Activated CD4-positive, alpha-beta T cell treated with anti-CD3 and anti-CD28 coated beads, Interleukin-2, Interleukin-4, amounts not matched to agents 100 ng/mL and 50 ng/mL, durations not matched to agents 16 hours and 8 hours (primary cell): ENCODE data around the gene ATG4D.
A peak's percentile ranks its signal among the peaks of the same experiment; 100 is the strongest.

Experiments used
- DNase-seq: peaks from one replicate; pipeline ENCODE4 v3.0.0-alpha.2; 2020; ENCODE audit warnings: low spot score

Gene ATG4D

DNA sequence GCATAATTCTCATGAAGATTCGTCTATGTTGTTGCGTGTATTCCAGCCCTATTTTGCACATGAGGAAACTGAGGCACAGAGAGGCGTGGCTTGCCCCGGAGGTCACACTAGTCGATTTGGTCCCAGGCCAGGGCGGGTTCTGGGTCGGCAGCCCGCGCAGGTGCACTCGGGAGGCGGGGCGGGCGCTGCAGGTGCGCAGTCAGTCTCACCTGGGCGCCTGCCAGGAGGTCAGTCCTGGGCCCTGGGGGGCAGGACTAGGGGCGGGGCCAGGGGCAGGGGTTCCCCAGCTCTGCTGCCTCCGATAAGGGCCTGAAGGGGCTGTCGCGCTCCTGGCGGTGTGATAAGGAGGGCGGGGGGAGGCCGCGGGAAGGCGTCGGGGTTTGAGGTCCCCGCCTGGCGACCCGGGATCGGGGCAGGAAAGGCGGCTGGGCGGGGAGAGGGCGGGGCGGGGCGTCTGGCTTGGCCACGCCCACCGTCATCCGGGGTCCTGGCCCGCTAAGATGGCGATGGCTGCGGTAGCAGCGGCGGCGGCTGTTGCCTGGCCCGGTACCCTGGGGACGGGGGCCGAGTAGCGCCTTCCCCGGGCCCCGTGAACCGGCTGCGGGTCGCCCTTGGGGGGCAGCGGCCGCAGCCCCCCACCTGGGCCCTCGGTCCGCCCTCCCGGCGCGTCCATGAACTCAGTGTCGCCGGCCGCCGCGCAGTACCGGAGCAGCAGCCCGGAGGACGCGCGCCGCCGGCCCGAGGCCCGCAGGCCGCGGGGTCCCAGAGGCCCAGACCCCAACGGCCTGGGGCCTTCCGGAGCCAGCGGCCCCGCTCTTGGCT lies at the start of gene ATG4D:
ATG4D (plus strand) TSS at position 485 of the 822 bp plus-strand sequence; CDS start at position 672, 187 bp downstream.
- DNase-seq = peak; percentile 68

DNA sequence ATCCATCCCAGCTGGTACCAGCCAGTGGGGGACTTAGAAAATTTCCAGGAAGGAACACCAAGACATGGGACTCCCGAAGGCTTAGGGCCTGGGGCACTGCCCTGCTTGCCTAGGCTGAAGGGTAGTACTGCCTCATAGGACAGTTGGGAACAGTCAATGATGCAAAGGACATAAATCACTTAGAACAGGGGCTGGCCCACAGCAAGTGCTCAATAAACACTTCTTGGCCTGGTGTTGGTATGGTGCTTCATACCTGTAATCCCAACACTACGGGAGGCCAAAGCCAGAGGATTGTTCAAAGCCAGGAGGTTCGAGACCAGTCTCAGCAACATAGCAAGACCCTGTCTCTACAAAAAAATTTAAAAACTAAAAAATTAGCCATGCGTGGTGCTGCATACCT lies 46.3 kb upstream of the ATG4D start:
- no peak for DNase-seq

DNA sequence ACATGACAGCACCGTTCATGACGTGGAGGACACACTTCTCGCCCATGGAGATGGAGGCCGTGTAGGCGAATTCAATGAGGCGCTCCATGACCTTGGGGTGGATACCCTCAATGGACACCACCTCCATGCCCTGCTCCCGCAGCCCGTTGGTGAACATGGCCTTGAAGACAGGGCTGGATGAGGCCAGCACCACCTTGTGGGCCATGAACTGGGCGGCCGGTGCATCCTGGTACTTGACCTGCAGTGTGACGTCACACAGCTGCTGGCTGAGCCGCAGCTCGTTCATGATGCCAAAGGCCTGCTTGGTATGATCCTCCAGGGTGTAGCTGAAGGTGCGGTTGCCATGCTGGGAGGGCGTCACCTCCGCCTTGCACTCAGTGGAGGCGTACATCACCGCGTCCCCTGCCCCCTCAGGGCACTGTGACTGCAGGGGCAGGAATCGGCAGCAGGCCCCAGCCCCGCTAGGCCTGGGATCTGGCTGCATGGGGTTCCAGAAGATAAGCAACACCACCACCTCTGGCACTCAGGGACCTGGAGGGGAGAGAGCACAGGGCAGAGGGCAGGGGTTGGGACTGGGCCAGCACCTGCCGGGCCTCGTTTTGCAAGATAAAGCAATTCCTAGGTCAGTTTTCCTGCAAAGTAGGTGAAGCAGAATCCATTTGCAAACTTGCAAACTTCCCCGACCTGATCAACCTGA lies 44.0 kb upstream of the ATG4D start:
- DNase-seq = no peak

DNA sequence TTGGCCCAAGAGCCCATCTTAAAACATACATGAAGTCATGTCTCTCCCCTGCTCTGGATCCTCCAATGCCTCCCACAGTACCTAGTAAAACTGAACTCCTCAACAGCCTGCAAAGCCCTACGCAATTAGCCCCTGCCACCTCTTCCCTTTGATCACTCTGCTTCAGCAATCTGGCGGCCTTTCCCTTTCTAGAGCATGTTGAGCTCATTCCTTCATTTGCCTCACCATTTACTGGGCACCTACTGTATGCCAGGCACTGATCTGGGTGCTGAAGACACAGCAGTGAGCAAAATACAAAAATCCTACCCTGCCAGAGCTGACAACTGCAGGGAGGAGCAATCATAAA lies 43.5 kb upstream of the ATG4D start:
- no peak for DNase-seq

DNA sequence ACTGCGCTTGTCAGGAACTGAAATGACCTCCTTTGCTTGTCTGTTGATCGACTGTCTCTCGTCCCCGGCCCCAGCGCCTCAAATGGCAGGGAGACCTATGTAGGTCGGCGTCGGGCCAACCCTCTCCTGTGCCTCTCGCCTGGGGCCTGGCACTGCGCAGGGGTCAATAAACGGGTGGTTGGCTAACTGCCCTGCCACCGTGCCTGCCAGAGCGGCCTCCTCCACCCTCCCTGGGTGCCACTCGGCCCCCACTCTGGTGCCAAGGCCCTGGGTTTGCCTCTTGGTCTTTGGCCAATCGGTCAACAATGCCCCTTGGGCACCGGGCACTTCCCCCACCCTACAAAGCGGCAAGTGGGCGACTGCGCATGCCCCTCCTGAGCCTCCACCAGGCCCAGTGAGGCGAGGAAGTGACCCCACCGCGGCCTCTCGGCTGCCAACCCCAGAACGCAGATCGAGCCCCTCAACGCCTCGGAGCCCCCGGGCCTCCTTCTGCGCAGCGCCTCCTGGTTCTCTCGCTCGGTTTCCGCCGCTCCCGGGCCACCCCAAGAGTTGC lies 41.7 kb upstream of the ATG4D start:
- DNase-seq = peak; percentile 52

DNA sequence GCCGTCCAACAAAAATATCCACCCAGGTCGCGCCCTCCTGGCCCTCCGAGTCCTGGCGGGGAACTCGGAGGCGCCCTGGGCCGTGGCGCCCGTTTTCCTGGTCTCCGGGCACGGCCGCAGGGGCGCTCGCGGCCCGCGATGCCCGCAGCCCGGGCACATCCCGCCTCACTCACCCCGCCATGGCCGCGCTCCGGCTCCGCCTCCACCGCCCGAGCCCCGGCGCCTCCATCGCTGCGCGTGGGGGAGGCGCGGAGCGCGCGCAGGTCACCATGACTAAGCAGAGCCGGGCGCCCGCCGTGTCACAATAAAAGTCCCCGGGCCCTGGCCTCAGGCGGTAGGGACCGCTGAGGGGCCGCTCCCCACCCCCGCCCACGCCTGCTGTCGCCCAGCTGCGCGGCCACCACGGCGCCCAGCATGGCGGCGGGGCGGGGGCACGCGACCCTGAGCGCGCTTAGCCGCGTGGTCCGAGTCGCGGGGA lies 41.1 kb upstream of the ATG4D start:
- DNase-seq = peak; percentile 95

DNA sequence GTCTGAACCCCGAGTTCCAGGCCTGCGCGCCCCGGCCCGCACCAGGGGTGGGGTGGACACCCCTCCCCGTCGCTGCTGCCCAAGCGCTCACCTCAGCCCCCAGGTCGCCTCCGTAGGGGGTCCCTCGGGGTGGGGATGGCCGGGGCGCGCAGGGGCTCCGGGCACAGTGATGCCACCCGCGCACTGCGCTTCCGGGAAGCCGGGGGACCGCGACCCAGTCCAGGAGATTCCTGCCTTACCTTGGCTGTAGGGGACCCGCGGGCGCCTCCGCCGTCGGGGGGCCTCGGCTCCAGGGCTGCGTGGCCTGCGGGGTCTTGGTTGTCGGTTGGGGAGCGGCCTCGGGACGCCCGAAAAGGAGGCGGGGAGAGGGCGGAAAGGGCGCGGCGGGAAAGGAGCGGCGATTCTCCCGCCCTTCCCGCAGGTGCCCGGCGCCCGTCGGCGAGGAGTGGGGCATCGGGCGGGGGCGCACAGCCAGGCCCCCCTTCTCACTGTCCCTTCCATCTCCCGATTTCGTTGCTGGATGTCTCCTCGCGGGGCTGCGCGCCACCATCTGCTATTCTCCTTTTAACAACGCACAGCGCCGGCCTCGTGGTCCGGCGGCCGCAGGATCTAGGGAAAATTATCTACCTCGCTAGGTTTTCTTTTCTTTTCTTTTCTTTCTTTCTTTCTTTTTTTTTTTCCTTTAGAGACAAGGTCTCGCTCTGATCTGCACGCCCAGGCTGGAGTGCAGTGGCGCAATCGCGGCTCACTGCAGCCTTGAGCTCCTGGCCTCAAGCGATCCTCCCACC lies 40.5 kb upstream of the ATG4D start, which contains the start of gene KEAP1:
KEAP1 (minus strand) TSS at position 355 of the 788 bp plus-strand sequence. CDS start 3,323 bp downstream, outside the sequence.
- DNase-seq = peak; percentile 37

DNA sequence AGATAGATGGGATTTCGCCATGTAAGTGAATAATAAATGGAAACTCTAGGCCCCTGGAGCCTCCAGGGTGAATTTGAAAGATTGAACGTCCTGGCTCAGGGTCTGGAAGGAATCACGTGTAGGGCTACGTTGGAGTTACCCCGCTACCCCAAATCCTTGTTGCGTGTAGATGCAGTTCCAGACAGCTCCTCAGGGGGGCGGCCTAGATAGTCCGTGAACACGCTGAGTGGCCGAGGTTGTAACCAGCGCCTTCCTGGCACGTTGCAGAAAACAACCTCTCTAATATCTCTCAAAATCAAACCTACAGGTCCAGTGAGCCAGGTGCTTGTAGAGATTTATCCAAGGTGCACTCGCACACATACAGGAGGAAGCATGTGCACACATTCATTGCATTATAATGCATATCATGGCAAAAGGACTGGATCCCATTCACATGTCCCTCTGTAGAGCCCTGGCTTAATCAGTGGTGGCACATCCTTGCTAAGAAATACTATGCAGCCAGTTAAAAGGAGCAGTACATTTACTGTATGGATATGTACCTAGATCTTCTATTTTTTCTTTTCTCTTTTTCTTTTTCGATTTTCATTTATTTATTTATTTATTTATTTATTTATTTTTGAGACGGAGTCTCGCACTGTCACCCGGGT lies 38.0 kb upstream of the ATG4D start:
- peak; percentile 87 for DNase-seq

DNA sequence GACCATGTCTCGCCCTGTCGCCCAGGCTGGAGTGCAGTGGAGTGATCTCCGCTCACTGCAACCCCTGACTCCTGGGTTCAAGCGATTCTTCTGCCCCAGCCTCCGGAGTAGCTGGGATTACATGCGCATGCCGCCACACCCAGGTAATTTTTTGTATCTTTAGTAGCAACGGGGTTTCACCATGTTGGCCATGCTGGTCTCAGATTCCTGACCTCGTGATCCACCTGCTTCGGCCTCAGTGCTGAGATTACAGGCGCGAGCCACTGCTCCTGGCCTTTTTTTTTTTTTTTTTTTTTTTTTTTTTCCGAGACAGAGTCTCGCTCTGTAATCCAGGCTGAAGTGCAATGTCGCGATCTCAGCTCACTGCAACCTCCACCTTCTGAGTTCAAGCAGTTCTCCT lies 35.7 kb upstream of the ATG4D start:
- no peak for DNase-seq

DNA sequence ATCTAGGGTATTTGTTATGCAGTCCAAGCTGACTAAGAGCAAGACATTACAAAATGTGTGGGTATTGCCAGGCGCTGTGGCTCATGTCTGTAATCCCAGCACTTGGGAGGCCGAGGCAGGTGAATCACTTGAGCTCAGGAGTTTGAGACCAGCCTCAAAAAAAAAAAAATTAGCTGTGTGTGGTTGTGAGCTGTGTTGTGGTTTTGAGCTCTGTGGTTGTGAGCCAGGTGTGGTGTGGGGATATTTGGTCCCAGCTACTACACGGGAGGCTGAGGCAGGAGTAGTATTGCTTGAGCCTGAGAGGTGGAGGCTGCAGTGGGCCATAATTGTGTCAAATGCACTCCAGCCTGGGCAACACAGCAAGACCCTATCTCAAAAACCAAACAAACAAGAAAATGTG lies 35.0 kb upstream of the ATG4D start:
- DNase-seq = peak; percentile 41

DNA sequence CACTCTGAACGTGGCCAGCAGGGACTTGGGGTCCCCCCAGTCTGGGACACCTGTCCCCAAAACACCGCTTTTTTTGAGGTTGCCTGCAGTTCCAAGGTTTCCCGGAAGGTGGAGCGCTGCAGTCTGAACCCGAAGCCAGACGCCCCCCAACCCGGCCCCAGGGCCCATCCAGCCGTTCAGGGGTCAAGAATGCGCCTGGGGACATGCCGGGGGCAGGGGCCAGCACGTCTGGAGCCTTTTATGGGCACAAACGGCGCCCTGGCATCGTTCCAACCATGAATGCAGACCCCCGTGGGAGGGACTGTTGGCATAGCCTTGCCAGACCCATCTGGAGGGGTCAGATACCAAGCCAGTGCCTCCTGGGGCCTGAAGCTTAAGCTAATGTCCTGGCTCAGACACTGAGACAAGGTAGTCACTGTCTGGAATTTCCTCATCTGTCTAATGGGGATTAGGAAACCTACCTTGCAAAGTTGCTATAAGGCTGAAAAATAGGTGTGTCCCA lies 33.4 kb upstream of the ATG4D start:
- peak; percentile 45 for DNase-seq

DNA sequence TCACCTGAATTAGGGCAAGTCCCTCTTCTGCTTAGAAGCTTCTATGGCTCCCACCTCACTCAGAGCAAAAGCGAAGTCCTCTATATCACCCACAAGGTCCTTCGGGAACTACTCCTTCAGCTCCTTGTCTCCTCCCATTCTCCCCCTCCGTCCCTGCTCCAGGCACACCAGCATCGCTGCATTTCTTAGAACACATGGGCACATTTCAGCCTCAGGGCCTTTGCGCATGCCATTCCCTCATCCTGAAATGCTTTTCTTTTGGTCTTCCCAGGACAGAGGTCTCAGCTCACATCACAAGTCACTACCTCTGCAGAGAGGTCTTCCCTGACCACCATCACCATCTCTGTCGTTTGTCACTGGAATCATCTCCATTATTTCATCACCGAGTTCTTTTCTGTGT lies 30.5 kb upstream of the ATG4D start:
- DNase-seq = no peak

DNA sequence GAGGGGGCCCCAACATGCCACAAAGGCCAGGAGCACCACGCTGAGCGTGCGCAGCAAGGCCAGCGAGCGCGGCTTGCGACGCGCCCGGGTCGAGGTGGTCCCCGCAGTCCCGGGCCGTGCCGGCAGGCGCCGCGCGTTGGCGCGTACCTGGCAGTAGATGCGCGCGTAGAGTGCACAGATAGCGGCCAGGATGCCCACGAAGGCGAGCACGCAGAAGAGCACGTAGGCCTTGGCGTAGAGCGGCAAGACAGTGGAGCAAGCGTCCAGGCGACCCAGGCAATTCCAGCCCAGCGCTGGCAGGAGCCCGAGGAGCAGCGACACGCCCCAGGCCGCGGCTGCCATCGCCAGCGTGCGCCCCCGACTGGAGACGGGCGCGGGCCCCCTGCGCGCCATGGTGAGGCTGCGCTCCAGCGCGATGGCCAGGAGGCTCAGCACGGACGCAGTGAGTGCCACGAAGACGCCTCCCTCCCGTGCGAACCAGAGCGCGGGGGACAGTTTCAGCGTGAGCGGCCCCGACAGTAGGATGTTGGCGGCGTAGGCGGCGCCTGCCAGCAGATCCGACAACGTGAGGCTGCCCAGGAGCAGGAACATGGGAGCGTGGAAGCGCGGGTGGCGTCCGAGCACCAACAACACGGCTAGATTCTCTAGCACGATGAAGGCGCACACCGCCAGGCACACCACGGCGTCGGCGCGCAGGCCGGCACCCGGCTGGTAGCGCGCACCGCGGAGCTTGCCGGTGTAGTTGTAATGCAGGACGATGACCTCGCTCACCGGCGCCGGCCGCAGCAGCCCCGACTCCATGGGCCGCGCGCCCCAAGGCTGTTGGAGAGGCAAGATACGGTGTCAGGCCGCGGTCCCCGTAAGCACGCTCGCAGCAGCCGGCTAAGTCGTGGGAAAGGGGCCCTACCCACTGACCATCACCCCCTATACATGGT lies 29.2 kb upstream of the ATG4D start:
- no peak for DNase-seq

DNA sequence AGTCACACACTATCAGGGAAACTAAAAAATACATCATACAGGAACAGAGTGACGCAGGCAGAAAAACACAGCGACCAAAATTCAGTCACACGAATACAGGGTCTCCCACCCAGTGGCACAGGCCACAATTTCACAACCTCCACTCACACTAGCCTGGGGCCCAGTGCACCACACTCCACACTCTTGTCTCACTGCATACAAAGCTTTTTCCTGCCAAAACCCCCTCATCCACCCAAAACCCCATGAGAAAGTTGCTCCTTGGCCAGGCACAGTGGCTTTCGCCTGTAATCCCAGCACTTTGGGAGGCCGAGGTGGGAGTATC lies 27.7 kb upstream of the ATG4D start:
- no peak for DNase-seq

DNA sequence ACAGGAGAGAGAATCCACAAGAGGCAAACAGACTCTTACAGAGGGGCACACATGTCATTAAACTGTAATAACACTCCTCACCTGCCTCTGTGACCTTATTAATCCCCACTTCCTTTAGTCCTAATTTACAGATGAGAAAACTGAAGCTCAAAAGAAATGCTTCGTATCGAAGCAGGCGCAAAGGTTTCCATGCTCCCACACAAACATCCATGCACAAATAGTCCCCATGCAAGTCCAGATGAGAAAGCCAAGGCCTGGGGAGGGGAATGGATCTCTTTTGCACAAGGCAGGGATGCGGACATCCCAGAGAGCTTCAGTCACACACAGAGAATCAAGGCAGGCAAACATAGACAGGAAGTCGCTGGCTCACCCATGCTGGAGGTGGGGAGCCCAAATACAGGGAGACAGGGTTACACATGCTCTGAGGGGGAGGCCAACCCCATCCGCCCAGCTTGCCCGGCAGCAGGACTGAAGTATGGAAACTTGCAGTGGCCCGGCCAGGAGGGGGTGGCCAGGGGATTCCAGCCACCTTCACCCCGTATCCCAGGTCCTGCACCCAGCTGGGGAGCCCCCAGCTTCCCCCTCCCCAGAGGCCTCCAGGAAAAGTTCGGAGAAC lies 26.9 kb upstream of the ATG4D start:
- no peak for DNase-seq

DNA sequence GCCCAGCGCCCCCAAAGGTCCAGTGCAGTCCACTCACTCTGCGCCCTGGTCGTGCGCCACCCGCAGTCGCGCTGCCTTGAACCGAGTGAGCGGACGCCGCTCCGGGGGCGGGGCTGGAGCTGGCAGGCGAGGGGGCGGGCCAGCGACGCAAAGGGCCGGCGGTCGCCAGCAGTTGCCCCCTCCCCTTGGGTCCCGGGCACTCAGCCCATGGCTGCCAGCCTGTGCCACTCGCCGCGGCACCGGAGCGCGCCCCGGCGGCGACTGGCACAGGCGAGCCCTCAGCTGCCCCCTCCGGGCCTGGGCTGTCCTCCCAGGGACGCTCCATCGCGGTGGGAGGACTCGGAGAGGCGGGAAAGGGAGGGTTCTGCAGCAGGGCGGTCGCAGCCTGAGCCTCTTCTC lies 26.3 kb upstream of the ATG4D start, which contains the start of gene S1PR5:
S1PR5 (minus strand) TSS at position 87 of the 399 bp plus-strand sequence. CDS start 2,436 bp downstream, outside the sequence.
- no peak for DNase-seq

DNA sequence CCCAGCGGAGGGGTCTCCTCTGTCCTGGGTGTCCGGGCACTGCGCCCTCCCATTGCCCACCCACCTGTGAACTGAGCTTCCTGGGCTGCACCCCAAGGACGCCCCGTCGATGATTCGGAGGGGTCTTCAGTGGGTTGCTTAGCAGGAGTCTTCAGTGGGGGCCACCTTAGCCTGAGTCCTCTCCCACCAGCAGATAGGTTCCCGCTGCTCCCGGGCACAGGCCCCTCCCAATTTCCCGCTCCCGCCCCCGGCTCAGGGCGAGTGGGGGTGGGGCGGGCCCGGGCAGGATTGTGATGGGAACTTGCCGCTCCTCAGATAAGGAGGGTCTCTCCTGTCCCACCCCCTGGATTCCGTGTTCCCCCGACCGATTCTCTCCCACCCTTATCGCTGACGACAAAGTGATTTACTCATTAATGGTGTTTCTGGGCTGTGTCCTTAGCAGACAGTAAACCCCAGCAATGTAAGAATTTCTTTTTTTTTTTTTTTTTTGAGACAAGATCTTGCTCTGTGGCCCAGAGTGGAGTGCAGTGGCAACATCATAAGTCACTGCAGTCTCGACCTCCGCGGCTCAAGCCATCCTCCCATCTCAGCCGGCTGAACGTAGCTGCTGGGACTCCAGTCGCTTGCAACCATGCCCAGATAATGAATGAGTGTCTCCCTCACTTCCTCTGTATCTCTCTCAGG lies 25.8 kb upstream of the ATG4D start:
- DNase-seq = no peak

DNA sequence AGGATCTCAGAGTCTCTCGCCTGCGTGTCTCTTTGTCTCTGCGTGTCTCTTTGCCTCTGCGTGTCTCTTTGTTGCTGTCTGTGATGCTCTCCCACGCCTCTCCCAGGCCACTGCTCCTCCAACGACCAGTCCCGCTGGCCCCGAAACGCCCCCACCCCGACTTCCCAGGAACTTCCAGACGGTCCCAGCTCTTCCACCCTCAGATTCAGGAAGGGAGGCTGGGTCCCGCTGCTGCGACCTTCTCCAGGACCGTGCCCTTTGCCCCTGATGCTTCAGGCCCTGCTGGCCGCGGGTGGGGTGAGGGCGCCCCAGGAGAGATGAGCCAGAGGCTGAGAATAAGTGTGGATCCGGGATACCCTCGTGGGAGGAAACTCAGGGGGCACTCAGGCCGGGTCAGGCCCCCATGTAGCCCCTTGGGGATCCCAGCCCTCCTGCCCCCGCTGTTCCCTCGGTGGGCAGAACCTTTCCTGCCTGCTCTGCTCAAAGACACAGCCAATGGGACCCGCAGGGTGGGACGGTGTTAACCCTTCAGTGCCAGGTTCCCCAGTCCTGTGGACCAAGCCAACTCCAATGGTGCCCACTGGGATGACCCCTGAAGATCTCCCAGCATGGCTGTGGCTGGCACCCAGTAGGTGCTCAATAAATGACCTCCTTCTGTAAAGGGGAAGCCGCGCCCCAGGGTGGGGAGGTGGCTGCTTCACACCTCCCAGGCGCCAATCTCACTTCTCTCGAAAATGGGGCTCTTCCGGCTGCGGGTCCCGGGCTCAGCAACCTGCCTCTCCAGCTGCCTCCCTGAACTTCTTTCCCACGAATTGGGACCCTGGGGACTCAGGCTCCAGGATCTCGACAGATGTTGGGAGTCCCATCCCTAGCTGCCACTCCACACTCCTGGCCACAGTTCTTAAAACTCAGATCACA lies 25.0 kb upstream of the ATG4D start:
- DNase-seq = no peak
